ENCODE data around the gene LIN52.

- TF ChIP-seq CTCF (IDR thresholded peaks at IDR 0.05; ENCODE audit: low read depth, low read length) = no peak
- TF ChIP-seq EZH2phosphoT487 (IDR thresholded peaks at IDR 0.05; ENCODE audit: low read depth) = no peak
Observed at GRCh38 chr14:74239848-74240793, 155.4 kb downstream of the LIN52 start.

All from OCI-LY3 (cell line).